ENCODE results near the gene PERCC1.

The PERCC1 gene

DNA sequence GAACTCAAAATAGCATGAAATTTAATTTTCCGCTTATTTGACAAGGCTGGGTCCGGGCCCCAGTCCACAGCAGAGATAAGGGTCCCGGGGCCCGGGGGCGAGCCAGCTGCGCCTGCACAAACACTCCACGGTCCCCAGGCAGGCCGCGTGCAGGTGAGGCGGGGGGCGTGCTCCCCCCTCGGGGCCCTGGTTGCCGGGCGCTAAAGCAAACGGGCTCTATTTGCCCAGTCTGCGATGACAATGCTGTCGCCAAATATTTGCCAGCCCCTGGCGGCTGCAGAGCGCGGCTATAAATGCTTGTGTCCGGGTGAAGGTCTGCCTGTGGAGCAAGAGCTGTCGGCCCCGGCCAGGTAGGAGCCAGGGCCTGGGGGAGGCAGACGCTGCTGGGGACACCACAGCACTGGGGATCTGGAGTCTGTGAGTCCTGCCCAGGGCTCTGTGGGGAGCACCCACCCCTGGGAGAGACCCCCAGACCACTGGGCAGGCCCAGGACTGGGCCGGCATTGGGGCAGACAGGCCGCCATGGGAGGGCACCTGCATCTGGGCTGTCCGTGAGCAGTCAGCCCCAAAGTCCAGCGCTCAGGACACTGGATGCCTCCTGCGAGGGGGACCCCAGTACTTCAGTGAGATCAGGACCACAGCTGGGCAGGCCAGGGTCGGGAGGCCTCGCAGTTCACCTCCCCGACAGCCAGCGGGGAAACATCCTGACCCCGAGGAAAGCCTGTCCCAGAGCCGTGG, at the start of gene PERCC1:
Gene PERCC1, plus strand, starts transcription at position 320 of the 738 bp plus-strand sequence. CDS start 1,516 bp downstream, outside the sequence.
- no peaks in the 10 kb centered on the region for H3K9me3 Mint-ChIP-seq
- no peak for ATAC-seq (replicated peaks)
- peaks cover 10 to 18% of the 10 kb centered on the region in 2 donors for H3K4me1 Mint-ChIP-seq
- H3K4me3 Mint-ChIP-seq: no peak within 1 kb of the TSS
- peaks cover 0 to 5% of the 10 kb centered on the region in 2 donors for H3K27me3 Mint-ChIP-seq
- DNase-seq: no peak
- no peak within 1 kb of the TSS for H3K27ac Mint-ChIP-seq
- H3K36me3 Mint-ChIP-seq: peaks cover 0 to 2% of the 10 kb centered on the region in 2 donors

DNA sequence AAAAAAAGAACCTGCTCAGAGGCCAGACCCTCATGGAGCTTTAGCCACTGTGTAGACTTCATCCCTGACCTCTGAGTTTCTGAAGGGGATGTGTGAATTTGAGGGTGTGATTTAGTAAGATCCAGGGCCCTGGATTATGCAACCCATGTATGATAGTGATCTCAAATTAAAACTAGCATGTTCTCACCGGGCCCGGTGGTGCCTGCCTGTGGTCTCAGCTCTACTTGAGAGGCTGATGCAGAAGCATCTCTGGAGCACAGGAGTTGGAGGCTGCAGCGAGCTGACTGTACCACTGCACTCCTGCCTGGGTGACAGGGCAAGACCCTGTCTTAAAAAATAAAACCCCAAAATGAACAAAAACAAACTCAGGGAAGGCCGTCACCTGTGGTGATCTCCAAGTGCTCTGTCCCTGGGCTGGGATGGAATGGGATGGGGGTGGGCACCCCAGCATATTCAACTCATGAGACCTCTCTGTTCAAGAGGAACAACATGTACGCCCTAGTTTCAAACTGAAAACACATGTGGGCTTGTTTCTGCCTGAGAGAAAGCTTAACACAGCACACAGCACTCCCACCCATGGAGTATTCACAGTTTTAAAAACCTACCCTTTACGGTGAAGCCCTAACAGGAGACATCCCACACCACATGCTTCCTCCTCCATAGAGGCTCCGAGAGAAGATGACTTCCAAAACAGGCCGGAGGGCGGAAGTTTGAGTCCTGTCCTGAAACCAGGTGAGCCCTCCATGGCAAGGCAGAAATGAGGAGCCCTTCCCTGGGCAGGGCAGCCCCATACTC, 49.1 kb upstream of the PERCC1 start:
- Mint-ChIP-seq H3K36me3 (peaks cover 24 to 28% of the 10 kb centered on the region in 2 donors), H3K4me3 (no peak overlapping the region), H3K9me3 (no peaks in the 10 kb centered on the region), H3K4me1 (peaks cover 18 to 30% of the 10 kb centered on the region in 2 donors), H3K27ac (no peak overlapping the region), H3K27me3 (no peaks in the 10 kb centered on the region)
- ATAC-seq (replicated peaks) (no peak), DNase-seq (no peak)

DNA sequence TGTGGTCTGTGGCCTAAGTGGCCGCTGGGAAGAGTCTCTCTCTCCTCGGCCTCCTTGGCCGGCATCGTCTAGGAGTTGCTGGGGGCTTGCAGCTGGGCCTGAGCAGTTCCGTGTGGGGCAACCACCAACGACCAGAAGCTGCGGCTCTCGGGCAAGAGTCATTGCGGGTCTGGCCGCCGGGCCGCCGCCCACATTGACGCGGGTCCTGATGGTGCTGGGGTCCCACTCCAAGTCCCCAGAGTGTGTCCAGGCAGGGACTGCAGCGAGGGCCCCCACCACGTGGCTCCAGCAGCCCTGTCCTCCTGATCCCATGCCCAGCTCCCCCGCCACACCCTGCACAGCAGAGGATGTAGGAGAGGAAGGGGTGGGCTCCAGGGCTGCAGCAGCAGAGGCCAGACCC, 47.3 kb upstream of the PERCC1 start:
- Mint-ChIP-seq H3K4me1 (peaks cover 10 to 12% of the 10 kb centered on the region in 2 donors), H3K27me3 (no peaks in the 10 kb centered on the region), H3K27ac (no peak overlapping the region), H3K4me3 (no peak overlapping the region), H3K9me3 (no peaks in the 10 kb centered on the region), H3K36me3 (peaks cover 29 to 30% of the 10 kb centered on the region in 2 donors)
- DNase-seq (no peak), ATAC-seq (replicated peaks) (no peak)

DNA sequence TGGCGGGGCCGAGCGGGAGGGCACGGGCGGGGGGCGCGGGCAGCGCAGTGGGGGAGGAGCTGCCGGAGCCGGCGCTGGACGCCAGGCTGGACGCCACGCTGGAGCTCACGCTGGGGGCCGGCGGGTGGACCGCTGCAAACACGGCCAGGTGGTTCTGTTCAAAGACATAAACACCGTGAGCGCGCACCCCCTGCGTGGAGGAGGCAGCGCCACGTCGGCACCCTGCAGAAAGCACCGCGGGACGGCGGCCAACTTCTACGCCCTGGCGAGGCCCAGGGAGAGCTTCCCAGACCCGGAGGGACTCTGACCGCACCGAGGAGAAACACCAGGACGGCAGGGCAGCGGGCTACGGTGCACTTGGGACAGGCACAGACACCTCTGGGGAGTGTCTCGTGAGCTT, 45.6 kb upstream of the PERCC1 start:
- Mint-ChIP-seq H3K9me3 (no peaks in the 10 kb centered on the region), H3K27me3 (no peaks in the 10 kb centered on the region), H3K36me3 (peaks cover 27 to 31% of the 10 kb centered on the region in 2 donors), H3K27ac (no peak overlapping the region), H3K4me1 (peaks cover 2 to 4% of the 10 kb centered on the region in 2 donors), H3K4me3 (no peak overlapping the region)
- ATAC-seq (replicated peaks) (no peak), DNase-seq (no peak)

DNA sequence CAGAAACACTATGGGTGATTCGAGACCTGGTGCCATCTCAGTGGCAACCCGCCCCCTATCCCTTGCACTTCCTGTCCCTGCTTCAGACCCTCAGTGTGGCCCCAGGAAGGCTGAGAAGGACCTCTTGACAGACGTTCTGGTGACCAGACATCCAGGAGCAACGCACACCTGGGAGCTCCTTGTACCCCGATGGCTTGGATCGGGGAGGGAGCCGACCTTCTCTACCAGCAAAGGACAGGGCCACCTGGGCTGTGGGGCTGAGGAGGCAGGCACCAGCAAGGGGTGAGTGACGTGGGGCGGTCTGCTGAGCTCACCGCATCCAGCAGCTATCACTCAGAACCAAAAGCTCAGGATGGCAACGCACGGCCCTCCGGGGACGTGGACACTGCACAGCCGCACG, 43.5 kb upstream of the PERCC1 start:
- ATAC-seq (replicated peaks) (no peak), DNase-seq (no peak)
- H3K9me3 Mint-ChIP-seq: no peaks in the 10 kb centered on the region
- H3K36me3 Mint-ChIP-seq: peaks cover 28 to 33% of the 10 kb centered on the region in 2 donors
- H3K27me3 Mint-ChIP-seq: no peaks in the 10 kb centered on the region
- no peak overlapping the region for H3K4me3 Mint-ChIP-seq
- peaks cover 0 to 6% of the 10 kb centered on the region in 2 donors for H3K4me1 Mint-ChIP-seq
- H3K27ac Mint-ChIP-seq: no peak overlapping the region

DNA sequence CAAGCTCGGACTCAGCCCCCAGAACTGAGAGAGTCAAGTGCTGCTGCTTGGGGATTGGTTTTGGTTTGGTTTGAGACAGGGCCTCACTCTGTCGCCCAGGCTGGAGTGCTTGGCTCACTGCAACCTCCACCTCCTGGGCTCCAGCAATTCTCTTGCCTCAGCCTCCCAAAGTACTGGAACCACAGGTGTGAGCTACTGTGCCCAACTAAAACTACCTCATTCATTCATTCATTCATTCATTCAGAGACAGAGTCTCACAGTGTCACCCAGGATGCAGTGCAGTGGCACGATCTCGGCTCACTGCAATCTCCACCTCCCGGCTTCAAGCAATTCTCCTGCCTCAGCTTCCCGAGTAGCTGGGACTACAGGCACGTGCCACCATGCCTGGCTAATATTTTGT, 41.1 kb upstream of the PERCC1 start:
- ATAC-seq (replicated peaks) (no peak), DNase-seq (no peak)
- Mint-ChIP-seq H3K36me3 (peaks cover 34 to 37% of the 10 kb centered on the region in 2 donors), H3K27me3 (no peaks in the 10 kb centered on the region), H3K4me3 (no peak overlapping the region), H3K9me3 (no peaks in the 10 kb centered on the region), H3K4me1 (peaks cover 0 to 5% of the 10 kb centered on the region in 2 donors), H3K27ac (no peak overlapping the region)

DNA sequence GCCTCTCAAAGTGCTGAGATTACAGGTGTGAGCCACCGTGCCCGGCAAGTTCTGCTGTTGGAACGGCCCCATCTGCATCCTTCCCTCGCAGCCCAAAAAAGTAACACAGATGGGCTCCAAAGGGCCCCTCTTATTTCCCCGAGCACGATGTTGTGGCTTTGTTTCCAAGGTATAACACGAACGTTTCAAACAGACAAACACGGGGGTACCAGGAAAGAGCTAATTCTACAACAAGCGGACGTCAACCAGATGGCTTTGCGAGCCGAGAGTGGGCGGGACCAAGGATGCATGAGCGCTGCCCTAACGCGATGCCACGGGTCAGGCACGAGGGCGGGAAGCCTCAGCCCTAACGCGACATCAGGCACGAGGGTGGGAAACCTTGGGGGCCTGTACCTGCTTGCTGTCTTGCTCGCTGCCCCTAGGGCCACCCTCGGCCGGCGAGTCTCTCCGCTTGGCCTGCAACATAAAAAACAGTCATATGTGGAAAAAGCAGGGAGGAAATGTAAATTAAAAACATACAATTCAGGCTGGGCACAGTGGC, 40.6 kb upstream of the PERCC1 start:
- H3K36me3 Mint-ChIP-seq: peaks cover 32 to 34% of the 10 kb centered on the region in 2 donors
- H3K27ac Mint-ChIP-seq: no peak overlapping the region
- DNase-seq: no peak
- H3K4me3 Mint-ChIP-seq: no peak overlapping the region
- no peaks in the 10 kb centered on the region for H3K27me3 Mint-ChIP-seq
- peak; percentile 27 to 34 for ATAC-seq (replicated peaks)
- H3K4me1 Mint-ChIP-seq: peaks cover 0 to 4% of the 10 kb centered on the region in 2 donors
- no peaks in the 10 kb centered on the region for H3K9me3 Mint-ChIP-seq

DNA sequence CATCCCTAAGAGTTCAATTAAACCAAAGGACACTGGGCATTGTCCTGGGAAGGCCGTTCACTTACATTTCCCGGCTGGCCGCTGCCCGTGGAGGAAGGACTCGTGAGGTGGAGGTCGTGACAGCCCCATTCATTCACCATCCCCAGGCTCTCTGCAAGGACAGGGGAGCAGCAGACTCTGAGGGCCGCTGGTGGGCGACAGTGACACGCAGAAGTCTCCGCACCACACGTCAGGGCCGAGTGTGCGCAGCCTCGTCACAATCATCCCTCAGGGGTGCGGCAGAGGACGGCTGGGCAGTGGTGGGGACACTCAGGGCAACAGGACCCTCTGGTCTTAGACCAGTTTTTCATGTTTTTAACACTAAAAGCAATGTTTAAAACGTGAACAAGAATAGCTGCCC, 38.1 kb upstream of the PERCC1 start:
- H3K4me3 Mint-ChIP-seq: no peak overlapping the region
- H3K36me3 Mint-ChIP-seq: peaks cover 25 to 31% of the 10 kb centered on the region in 2 donors
- no peak for DNase-seq
- peaks cover 0 to 4% of the 10 kb centered on the region in 2 donors for H3K4me1 Mint-ChIP-seq
- no peak overlapping the region for H3K27ac Mint-ChIP-seq
- ATAC-seq (replicated peaks): no peak
- no peaks in the 10 kb centered on the region for H3K9me3 Mint-ChIP-seq
- no peaks in the 10 kb centered on the region for H3K27me3 Mint-ChIP-seq

DNA sequence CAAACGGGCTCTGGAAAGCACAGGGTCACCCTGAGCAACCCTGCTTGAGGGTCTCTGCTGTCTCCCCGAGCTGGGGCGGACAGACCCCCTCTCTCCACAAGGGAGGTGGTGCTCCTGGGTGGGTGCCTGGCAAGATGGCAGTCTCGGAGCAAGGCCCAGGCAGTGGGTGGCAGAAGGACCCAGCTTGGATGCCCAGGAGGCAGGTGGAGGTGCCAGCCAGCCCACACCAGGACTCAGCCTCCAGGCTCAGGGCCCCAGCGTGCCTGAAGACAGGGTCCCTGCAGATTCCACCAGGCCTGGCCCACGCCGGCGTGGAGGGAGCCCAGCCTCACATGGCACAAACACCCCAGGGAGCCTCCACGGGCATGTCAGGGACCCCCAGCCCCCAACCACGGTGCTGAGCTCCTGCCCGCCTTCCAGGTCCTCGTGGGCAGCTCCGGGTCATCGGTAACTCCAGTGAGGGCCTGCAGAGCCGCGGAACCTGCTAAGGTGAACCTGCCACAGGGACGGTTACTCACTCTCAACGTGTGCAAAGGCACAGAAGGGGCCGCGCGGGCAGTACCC, 37.2 kb upstream of the PERCC1 start:
- H3K27me3 Mint-ChIP-seq: no peaks in the 10 kb centered on the region
- H3K27ac Mint-ChIP-seq: no peak overlapping the region
- peaks cover 32 to 33% of the 10 kb centered on the region in 2 donors for H3K36me3 Mint-ChIP-seq
- DNase-seq: no peak
- peaks cover 0 to 4% of the 10 kb centered on the region in 2 donors for H3K4me1 Mint-ChIP-seq
- no peaks in the 10 kb centered on the region for H3K9me3 Mint-ChIP-seq
- no peak for ATAC-seq (replicated peaks)
- no peak overlapping the region for H3K4me3 Mint-ChIP-seq

DNA sequence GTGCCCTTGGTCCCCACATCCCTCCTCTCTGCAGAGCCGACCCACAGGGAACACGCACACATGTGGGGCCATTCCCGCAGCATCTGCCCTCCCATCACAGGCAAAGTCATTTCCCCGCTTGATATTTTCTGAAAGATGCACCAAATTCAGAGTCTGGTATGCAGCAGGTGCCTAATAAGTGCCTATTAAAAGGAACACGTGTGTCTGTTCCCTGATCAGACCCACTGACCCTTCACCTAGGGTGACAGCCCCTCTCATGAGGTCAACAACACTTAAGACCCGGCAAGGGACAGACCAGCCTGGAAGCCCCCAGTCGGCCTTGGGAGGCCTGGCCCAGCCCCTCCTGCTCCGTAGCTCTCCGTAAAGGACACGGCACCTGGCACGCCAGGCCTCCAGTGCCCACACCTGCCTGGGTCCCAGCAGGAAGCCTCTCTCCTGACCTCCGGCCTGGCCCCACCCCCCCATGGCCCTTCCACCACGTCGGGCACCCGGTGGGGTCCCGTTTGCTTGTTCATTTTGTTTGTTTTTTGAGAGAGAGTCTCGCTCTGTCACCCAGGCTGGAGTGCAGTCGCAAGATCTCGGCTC, 36.4 kb upstream of the PERCC1 start:
- Mint-ChIP-seq H3K9me3 (no peaks in the 10 kb centered on the region), H3K27ac (no peak overlapping the region), H3K36me3 (peaks cover 36 to 37% of the 10 kb centered on the region in 2 donors), H3K27me3 (no peaks in the 10 kb centered on the region), H3K4me1 (peaks cover 0 to 4% of the 10 kb centered on the region in 2 donors), H3K4me3 (no peak overlapping the region)
- no peak for ATAC-seq (replicated peaks)
- DNase-seq: no peak

DNA sequence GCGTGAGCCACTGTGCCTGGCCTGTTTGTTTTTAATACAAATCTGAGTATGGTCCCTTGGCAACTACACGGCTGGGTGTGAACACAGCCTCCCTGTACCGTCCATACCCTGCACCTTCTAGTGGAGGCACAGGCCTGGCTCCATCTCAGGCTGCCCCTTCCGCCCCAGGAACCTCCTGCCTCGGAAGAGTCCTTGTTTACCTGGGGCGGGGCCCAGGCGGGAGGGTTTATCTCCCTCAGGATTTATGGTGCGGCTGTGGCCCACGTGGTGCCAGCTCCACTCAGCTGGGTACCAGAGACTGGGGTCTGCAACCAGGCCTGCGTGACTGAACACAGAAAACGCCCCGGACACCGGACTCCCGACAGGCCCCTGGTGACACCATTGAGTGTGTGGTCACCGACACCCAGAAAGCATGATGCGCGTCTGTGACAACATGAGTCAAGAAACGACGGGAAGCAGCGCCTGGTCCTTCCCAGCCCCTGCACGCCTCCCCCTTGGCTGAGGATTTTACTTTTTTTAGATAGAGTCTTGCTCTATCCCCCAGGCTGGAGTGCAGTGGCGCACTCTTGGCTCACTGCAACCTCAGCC, 35.3 kb upstream of the PERCC1 start:
- H3K9me3 Mint-ChIP-seq: no peaks in the 10 kb centered on the region
- no peak overlapping the region for H3K4me3 Mint-ChIP-seq
- peaks cover 32 to 33% of the 10 kb centered on the region in 2 donors for H3K36me3 Mint-ChIP-seq
- DNase-seq: no peak
- H3K4me1 Mint-ChIP-seq: no peaks in the 10 kb centered on the region
- no peaks in the 10 kb centered on the region for H3K27me3 Mint-ChIP-seq
- H3K27ac Mint-ChIP-seq: no peak overlapping the region
- ATAC-seq (replicated peaks): no peak

DNA sequence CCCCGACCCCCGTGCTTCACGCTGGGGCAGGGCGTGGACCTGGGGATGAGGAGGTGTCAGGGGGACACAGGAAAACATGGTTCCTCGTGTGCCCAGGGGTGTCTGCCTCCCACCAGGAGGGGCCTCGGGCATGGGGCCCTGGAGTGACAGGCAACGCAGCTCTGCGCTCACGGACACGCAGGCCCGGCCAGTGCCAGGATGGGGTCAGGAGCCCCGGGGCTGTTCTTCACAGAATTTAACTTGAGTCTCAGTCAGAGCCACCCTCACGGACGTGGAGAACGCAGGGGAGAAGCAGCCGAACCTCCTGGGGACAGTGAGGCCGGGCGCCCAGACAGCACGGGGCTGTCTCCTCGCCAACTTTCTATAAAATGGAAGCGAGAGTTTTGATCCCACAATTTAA, 33.1 kb upstream of the PERCC1 start:
- Mint-ChIP-seq H3K9me3 (no peaks in the 10 kb centered on the region), H3K4me3 (no peak overlapping the region), H3K4me1 (no peaks in the 10 kb centered on the region), H3K27me3 (no peaks in the 10 kb centered on the region), H3K36me3 (peaks cover 34 to 35% of the 10 kb centered on the region in 2 donors), H3K27ac (no peak overlapping the region)
- ATAC-seq (replicated peaks) (no peak), DNase-seq (no peak)

DNA sequence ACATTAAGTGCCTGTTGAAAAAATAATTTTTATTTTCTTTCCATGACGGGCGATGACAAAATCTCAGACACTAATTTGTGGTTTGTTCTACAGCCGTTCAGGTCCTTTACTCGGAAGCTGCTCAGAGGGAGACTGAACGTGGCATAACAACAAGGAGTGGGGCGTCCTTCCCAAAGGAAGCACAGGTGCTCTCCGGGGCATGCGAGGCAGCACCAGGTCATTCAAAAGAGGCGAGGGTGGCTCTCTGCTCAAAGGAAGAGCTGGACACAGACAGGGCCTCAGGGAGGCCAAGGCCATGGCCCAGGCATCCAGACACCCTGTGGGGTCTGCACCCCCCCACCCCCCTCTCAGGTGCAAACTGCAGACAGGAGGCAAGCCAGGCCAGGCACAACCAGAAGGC, 32.5 kb upstream of the PERCC1 start:
- peaks cover 31 to 36% of the 10 kb centered on the region in 2 donors for H3K36me3 Mint-ChIP-seq
- H3K4me3 Mint-ChIP-seq: no peak overlapping the region
- H3K9me3 Mint-ChIP-seq: no peaks in the 10 kb centered on the region
- H3K4me1 Mint-ChIP-seq: no peaks in the 10 kb centered on the region
- DNase-seq (no peak), ATAC-seq (replicated peaks) (no peak)
- no peaks in the 10 kb centered on the region for H3K27me3 Mint-ChIP-seq
- no peak overlapping the region for H3K27ac Mint-ChIP-seq
